SJCRH30 (cell line): ENCODE results near the gene MDGA2. TPM values are rescaled to one million over a fixed set of nuclear protein-coding genes. Genes with fewer than 3 reads are reported as not detected.

ENCODE experiments used
- DNase-seq, 2 experiments: peaks; one replicate each; pipeline ENCODE4 v3.0.0-alpha.2; 2015 to 2020
- H3K27ac ChIP-seq: fragments of 250-450 bp; sonication (Bioruptor Pico); 2 replicates; pipeline ENCODE4 v1.5.1; 2020; ENCODE audit warnings: mild to moderate bottlenecking, moderate library complexity
- H3K27me3 ChIP-seq: fragments of 250-450 bp; sonication (Bioruptor Pico); 2 replicates; pipeline ENCODE4 v1.5.1; 2020; ENCODE audit warnings: mild to moderate bottlenecking, moderate library complexity
- H3K36me3 ChIP-seq: fragments of 250-450 bp; sonication (Bioruptor Pico); 2 replicates; pipeline ENCODE4 v1.5.1; 2020; ENCODE audit warnings: mild to moderate bottlenecking, moderate library complexity
- H3K4me1 ChIP-seq: fragments of 250-450 bp; sonication (Bioruptor Pico); 2 replicates; pipeline ENCODE4 v1.5.1; 2020; ENCODE audit warnings: mild to moderate bottlenecking, moderate library complexity
- H3K4me3 ChIP-seq: fragments of 250-450 bp; sonication (Bioruptor Pico); 2 replicates; pipeline ENCODE4 v1.5.1; 2020; ENCODE audit warnings: mild to moderate bottlenecking, moderate library complexity
- H3K9me3 ChIP-seq: fragments of 250-450 bp; sonication (Bioruptor Pico); replicated peaks from 2 replicates; pipeline ENCODE4 v1.5.1; 2020; ENCODE audit warnings: mild to moderate bottlenecking, moderate library complexity
- total RNA-seq: library from RNA; depleted of rRNA; stranded (reverse); fragments of >200 nt; shearing (Covaris generic); gene quantifications from 2 replicates; pipeline ENCODE4 v1.2.3, GENCODE V29; 2014

Gene MDGA2
- total RNA-seq, 1 experiment from 2014 or later: 1.9 TPM

DNA sequence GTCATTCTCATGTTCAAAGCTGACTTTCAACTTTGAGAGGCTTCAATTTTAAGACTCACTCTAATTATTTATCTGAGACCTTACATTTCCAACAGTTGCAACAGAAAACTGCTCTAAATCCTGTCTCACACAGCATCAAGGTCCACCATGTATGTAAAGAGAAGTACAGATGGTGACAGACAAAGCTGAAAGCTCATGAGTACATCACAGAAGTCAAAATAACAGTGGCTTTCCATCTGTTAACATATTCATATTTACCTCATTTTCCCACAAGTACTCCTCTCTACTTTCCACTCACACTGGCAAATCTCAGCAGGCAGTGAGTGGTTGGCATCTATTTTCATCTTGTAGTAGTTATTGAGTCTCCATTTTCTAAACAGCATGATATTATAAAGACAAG lies 192.0 kb downstream of the MDGA2 start:
- H3K4me3 ChIP-seq: no peak overlapping the region
- H3K27me3 ChIP-seq: no peaks in the 10 kb centered on the region
- H3K4me1 ChIP-seq: no peaks in the 10 kb centered on the region
- no peaks in the 10 kb centered on the region for H3K9me3 ChIP-seq
- no peak for DNase-seq
- no peak overlapping the region for H3K27ac ChIP-seq
- H3K36me3 ChIP-seq: no peaks in the 10 kb centered on the region

DNA sequence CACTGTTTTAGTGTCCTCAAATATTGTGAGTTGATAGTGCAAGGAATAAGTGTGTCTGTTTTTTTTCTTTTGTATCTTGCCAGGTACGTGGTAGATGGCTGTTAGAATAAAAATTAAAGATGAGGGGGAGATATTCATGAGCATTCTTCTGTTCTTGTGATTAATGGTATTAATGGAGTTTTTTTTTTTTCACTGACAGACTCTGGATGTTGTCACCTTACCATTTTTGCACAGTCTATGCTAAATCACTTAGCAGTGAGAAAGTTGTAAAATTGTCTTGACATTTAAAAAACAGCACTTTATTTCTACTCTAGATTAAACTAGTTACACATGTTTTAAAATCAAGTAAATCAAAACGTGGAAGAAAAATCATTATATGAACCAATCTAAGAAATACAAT lies 204.3 kb downstream of the MDGA2 start:
- Histone ChIP-seq H3K27me3 (no peaks in the 10 kb centered on the region), H3K9me3 (no peaks in the 10 kb centered on the region), H3K4me3 (no peak overlapping the region), H3K4me1 (no peaks in the 10 kb centered on the region), H3K27ac (no peak overlapping the region), H3K36me3 (no peaks in the 10 kb centered on the region)
- no peak for DNase-seq

DNA sequence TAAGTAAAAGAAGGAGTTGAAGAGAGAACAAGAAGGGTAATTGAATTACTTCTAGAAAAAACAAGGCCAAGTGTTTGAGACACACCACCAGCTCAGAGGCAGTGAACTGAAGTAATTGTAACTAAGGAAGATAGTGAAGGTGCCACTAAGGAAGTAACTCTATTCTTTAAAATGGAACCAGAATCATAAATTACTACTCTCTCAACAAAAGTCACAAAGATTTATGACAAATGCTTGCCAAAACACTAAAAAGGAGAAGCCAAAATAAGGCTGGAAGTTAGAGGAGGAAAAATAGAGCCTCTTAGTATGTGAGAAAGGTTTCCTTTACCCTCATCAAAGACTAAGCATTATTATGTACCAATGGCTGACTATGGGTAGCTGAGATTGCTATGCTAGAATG lies 208.5 kb downstream of the MDGA2 start:
- Histone ChIP-seq H3K27me3 (no peaks in the 10 kb centered on the region), H3K9me3 (no peaks in the 10 kb centered on the region), H3K36me3 (no peaks in the 10 kb centered on the region), H3K4me1 (no peaks in the 10 kb centered on the region), H3K4me3 (no peak overlapping the region), H3K27ac (no peak overlapping the region)
- no peak for DNase-seq

DNA sequence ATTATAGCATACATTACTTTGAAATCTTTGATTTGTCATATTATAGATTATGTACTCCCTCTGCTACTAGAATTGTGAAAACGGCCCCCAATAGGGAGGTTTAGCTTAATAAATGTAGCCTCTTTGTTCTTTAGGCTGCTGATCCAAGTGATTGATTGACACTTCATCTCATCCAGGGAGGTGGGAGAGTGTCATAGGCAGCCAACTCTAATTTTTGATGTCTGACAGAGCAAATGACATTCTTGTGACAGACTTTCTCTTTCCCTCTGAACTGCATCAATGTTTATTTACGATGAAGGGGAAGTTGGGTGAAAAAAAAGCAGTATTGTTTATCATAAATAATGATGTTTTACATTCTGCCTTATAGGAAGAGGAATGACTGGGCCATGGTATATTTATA lies 221.4 kb downstream of the MDGA2 start:
- DNase-seq: no peak
- no peaks in the 10 kb centered on the region for H3K4me1 ChIP-seq
- no peaks in the 10 kb centered on the region for H3K27me3 ChIP-seq
- no peaks in the 10 kb centered on the region for H3K36me3 ChIP-seq
- no peaks in the 10 kb centered on the region for H3K9me3 ChIP-seq
- no peak overlapping the region for H3K27ac ChIP-seq
- H3K4me3 ChIP-seq: no peak overlapping the region

DNA sequence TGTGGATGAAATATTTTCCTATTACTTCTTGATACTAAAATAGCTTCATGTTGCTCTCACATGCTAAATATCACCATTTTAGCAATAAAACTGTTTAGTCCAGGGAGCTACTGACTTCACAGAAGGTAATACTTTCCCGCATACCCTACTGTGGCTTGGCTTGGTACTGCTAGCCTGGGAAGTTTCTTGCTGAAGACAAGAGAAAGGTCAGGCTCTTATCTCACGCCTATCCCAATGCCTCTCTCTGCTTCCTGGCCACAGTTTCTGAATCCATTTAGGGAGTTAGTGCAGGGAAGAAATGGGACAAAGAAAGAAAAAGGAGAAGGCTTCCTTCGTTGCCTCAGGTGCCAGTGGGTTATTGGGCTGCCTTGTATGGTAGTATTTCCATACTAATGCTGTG lies 228.3 kb downstream of the MDGA2 start:
- Histone ChIP-seq H3K4me1 (no peaks in the 10 kb centered on the region), H3K36me3 (no peaks in the 10 kb centered on the region), H3K9me3 (no peaks in the 10 kb centered on the region), H3K4me3 (no peak overlapping the region), H3K27ac (no peak overlapping the region), H3K27me3 (no peaks in the 10 kb centered on the region)
- DNase-seq: no peak

DNA sequence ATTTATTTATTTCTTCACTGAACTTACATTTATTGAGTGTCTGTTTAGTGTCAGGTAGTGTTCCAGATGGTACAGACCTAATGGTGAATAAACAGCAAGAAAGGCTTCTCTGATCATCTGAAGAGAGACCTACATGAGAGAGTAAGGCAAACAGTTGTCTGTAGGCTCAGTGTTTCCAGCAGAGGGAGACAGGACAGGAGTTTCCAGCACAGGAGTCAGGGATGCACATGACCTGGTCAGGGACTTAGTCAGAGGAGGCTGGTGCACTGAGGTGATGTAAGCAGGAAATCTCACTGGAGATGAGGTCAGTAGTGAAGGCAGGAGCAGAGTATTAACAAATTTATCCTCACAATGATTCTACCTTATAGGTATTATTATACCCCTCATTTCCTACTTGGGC lies 233.2 kb downstream of the MDGA2 start:
- peak; percentile 19 to 36 for DNase-seq
- Histone ChIP-seq H3K4me1 (no peaks in the 10 kb centered on the region), H3K4me3 (no peak overlapping the region), H3K36me3 (no peaks in the 10 kb centered on the region), H3K27ac (no peak overlapping the region), H3K9me3 (no peaks in the 10 kb centered on the region), H3K27me3 (no peaks in the 10 kb centered on the region)

DNA sequence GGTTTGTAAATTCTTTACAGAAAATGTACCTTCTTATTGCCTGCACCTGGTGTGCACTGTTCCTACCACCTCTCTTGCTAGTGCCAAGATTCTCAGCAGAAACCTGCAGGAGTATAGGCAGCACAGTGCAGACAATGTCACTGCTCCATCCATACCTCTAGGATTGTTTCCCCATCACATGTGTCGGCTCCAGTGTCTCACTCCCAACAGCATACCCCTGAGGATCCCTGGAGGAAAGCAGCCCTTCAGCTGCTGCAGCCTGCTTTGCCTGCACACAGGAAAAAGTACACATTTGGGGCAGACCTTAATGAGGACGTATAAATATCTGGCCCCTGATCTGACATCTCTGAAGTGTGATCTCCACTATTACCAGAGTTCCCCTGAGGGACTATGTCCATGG lies 235.5 kb downstream of the MDGA2 start:
- Histone ChIP-seq H3K27me3 (no peaks in the 10 kb centered on the region), H3K4me1 (no peaks in the 10 kb centered on the region), H3K9me3 (no peaks in the 10 kb centered on the region), H3K4me3 (no peak overlapping the region), H3K27ac (no peak overlapping the region), H3K36me3 (no peaks in the 10 kb centered on the region)
- no peak for DNase-seq

DNA sequence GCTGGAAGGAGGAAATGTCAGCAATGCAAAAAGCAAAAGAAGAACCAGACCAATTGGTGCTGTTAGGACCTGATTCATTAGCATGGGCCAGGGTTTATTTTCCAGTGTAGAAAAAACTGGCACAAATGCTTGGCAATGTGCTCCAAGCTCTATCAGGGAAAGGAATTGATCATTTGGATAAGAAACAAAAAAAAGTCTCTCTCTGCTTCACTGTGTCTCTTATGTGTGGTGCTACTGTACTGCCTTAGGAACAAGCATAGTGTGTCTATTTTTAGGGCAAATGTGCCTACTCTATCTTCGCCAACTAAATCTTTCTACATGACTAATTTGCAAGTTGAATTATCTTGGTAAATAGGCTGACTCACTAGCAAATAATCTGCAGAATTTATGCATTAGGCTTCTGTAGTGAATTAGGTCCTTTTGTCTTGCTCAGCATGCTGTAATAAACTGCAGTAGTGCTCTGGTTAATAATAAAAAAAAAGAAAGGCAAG lies 236.7 kb downstream of the MDGA2 start:
- Histone ChIP-seq H3K4me1 (no peaks in the 10 kb centered on the region), H3K9me3 (no peaks in the 10 kb centered on the region), H3K27me3 (no peaks in the 10 kb centered on the region), H3K36me3 (no peaks in the 10 kb centered on the region), H3K27ac (no peak overlapping the region), H3K4me3 (no peak overlapping the region)
- no peak for DNase-seq

DNA sequence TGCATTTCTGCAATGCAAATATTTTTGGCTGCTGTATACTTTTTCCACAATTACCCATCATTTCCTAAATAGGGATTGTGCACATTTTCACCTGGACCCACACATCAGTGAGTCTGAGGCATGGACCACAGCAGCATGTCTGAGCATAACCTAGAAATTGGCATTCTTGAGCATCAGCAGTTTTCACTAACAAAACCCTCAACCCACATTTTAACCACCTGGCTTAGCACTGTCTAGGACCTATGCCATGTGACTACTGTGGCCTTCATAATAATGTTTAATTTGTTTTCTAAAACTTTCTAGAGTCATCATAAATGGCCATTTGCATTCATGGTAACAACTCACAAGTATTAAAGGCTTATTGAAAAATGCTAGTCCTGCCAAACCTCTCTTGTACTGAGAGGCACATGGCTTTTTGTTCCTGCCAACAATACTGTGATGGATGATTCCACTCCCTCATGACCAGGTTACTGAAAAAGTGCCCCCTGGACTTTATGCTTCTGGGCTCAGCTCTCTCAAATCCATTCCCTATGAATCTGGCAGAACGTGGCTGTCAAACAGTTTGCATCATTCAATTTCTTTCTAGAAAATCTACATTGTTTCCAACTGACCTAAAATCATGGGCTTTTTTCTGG lies 240.0 kb downstream of the MDGA2 start:
- H3K4me3 ChIP-seq: no peak overlapping the region
- no peaks in the 10 kb centered on the region for H3K9me3 ChIP-seq
- no peak for DNase-seq
- H3K27ac ChIP-seq: no peak overlapping the region
- H3K27me3 ChIP-seq: no peaks in the 10 kb centered on the region
- H3K36me3 ChIP-seq: no peaks in the 10 kb centered on the region
- H3K4me1 ChIP-seq: no peaks in the 10 kb centered on the region

DNA sequence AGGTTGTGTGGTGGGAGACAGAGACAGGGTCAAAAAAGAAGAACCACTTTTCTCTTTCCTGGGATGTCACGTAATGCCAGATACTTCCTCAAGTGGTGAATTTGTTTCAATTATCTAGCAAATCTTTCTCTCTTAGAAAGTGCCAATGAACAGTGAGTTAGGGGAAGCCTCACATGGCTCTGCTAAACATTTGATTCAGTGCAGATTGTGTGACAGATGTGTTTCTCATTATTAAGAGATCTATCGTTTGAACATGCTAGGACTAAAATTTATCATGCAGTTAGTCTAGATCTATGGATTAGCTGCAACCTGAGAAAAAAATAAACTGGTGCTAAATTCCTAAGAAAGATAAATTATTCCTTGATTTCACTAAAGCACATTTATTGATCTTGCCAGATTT lies 247.8 kb downstream of the MDGA2 start:
- Histone ChIP-seq H3K36me3 (no peaks in the 10 kb centered on the region), H3K27me3 (no peaks in the 10 kb centered on the region), H3K4me3 (no peak overlapping the region), H3K4me1 (no peaks in the 10 kb centered on the region), H3K27ac (no peak overlapping the region), H3K9me3 (no peaks in the 10 kb centered on the region)
- no peak for DNase-seq

DNA sequence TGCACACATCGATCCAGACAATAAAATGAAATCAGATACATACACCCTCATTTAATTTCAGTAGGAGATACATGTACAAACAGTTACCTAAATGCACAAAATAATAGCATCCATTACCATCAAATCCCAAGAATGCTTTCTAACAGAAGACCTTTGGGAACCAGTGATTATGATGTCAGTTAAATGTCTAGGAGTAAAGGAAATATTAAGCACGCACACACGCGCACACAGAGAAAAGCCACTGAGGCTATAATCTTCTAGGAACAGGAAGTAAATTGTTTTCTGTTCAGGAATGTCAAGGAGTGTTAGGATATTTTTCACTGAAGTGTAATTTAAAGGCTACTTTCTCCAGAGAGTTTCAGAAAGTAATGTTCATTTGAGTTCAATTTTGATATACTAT lies 250.1 kb downstream of the MDGA2 start:
- no peaks in the 10 kb centered on the region for H3K27me3 ChIP-seq
- H3K4me1 ChIP-seq: no peaks in the 10 kb centered on the region
- no peaks in the 10 kb centered on the region for H3K36me3 ChIP-seq
- no peak overlapping the region for H3K27ac ChIP-seq
- DNase-seq: no peak
- no peak overlapping the region for H3K4me3 ChIP-seq
- H3K9me3 ChIP-seq: no peaks in the 10 kb centered on the region

DNA sequence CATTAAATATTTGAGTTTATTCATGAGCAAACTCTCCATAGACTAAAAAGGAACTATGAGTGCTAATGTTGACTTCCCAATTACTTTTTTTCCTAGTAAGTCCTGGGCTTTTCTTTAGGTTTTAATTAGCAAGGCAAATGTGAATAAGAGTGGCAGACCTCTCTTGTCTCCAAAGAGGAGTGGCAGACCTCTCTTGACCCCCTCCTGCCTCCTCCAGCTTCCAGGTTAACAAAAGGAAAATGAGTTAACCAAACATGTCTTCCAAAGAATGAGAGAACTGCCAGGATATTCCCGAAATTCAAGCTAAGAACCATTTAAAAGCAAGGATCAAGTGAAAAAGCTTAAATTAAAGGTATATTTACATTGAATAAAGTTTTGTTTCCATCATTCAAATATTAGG lies 253.2 kb downstream of the MDGA2 start:
- Histone ChIP-seq H3K27me3 (no peaks in the 10 kb centered on the region), H3K27ac (no peak overlapping the region), H3K4me3 (no peak overlapping the region), H3K9me3 (no peaks in the 10 kb centered on the region), H3K4me1 (no peaks in the 10 kb centered on the region), H3K36me3 (no peaks in the 10 kb centered on the region)
- no peak for DNase-seq

DNA sequence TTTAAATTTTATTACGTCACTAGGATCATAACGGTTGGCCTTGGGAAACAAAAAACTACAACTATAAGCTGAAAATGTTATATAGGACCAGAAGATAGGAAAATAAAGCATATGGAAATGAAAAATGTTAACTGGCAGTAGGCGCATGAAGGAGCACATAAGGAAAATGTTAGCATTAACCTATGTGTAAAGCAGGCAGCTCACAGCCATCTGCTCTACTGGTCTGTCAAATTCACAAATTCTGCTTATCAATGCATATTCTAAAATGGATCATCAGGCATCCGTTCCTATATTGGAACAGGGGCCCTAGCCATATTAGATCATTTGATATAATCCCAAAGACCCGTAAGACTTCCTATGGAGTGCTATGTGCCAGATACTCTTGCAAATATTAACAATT lies 263.9 kb downstream of the MDGA2 start:
- Histone ChIP-seq H3K36me3 (no peaks in the 10 kb centered on the region), H3K27ac (no peak overlapping the region), H3K27me3 (no peaks in the 10 kb centered on the region), H3K9me3 (no peaks in the 10 kb centered on the region), H3K4me1 (no peaks in the 10 kb centered on the region), H3K4me3 (no peak overlapping the region)
- DNase-seq: no peak

DNA sequence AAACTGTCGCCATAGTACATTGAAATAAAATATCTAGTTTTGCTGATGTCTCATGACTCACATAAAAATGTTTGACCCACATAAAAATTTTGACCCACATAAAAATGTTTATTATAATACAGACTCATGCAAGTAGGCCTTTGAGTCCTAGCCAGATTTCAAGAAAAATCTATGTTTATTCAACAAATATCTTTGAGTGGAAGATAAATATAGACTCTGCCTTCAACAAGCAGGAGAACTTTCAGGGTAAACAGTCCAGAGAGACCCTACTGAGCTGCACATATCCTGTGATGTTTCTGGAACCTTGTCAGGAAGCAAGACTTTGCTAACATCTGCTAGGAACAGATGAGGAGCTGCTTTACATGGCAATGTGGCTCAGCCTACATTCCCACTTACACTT lies 283.1 kb downstream of the MDGA2 start:
- Histone ChIP-seq H3K4me1 (no peaks in the 10 kb centered on the region), H3K4me3 (no peak overlapping the region), H3K36me3 (no peaks in the 10 kb centered on the region), H3K27me3 (no peaks in the 10 kb centered on the region), H3K27ac (no peak overlapping the region), H3K9me3 (no peaks in the 10 kb centered on the region)
- no peak for DNase-seq

DNA sequence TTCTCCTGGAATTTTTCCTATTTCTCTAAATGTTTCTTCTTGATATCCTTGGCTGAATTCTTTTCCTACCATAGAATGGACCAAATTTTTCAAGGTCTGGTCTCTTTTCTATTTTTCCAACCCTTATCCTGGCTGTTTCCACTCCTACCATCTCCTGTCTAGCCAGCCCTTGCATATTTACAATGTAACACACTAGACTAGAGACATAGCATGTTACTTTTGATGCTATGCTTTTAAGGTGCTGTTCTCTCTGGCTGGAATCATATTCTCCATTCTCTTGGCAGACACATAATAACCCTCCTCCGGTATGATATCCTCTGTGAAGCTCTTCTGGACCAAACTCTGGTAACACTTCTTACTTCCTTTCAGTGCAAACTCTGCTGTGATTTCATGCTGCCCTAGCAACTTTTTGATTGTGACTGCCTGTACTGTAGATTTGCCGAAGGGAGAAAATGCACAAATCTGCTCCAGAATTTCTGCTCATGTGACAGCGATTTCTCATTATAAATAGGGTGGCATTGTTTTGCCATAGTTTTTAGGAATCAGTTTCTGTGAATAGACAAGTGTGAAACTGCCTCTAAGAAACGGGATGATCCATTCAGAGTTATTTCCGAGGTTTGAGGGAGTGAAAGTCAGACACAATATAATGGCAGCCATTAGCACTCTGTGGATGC lies 284.4 kb downstream of the MDGA2 start:
- DNase-seq: no peak
- Histone ChIP-seq H3K9me3 (no peaks in the 10 kb centered on the region), H3K4me3 (no peak overlapping the region), H3K36me3 (no peaks in the 10 kb centered on the region), H3K27me3 (no peaks in the 10 kb centered on the region), H3K27ac (no peak overlapping the region), H3K4me1 (no peaks in the 10 kb centered on the region)

DNA sequence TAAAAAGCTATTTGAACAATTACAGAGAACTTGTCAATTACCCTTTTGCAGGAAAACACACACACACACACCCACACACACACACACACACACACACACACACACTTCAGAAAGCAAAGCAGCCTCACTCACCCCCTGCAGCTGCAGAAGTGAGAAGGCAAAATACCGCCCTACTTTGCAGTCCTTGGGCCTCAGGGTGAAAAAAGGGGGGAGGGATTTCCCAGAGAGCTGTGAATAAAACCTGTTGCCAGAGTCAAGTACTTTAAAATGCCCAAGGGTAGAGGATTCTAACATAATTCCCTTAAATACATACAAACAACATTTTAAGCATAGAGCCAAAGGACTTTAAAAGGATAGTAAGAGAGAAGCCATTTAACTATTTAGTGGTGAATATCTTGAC lies 285.9 kb downstream of the MDGA2 start:
- Histone ChIP-seq H3K27me3 (no peaks in the 10 kb centered on the region), H3K36me3 (no peaks in the 10 kb centered on the region), H3K27ac (no peak overlapping the region), H3K4me3 (no peak overlapping the region), H3K4me1 (no peaks in the 10 kb centered on the region), H3K9me3 (no peaks in the 10 kb centered on the region)
- peak in 1 of 2 experiments; percentile 14 for DNase-seq
